Activated CD4-positive, alpha-beta T cell treated with anti-CD3 and anti-CD28 coated beads, Interleukin-2, amount 10 ng/mL, durations not matched to agents 7 days and 5 days (primary cell): ENCODE measurements around the gene CENPI. TPM values are rescaled to one million over a fixed set of nuclear protein-coding genes. Genes with fewer than 3 reads are reported as not detected.

ENCODE experiments used
- CTCF ChIA-PET: fragments of 350-600 bp; sonication (Branson Sonifier 250); formaldehyde crosslinking; loops from one replicate; lab custom pipeline; 2021; ENCODE audit warnings: antibody characterized with exemption; lab: Charles Lee
- POLR2A ChIA-PET: fragments of 350-600 bp; sonication (Branson Sonifier 250); formaldehyde crosslinking; loops from one replicate; lab custom pipeline; 2021; ENCODE audit warnings: antibody characterized with exemption; lab: Charles Lee
- DNase-seq: peaks from one replicate; pipeline ENCODE4 v3.0.0-alpha.2; 2020
- H3K27ac Mint-ChIP-seq: one replicate; pipeline ENCODE4 v1.8.0; 2021; ENCODE audit warnings: mild to moderate bottlenecking, moderate library complexity, mixed read lengths
- H3K27me3 Mint-ChIP-seq: one replicate; pipeline ENCODE4 v1.8.0; 2021; ENCODE audit warnings: mixed read lengths
- H3K36me3 Mint-ChIP-seq: one replicate; pipeline ENCODE4 v1.8.0; 2021; ENCODE audit warnings: low read depth, mixed read lengths
- H3K4me1 Mint-ChIP-seq: one replicate; pipeline ENCODE4 v1.8.0; 2021; ENCODE audit warnings: mixed read lengths
- H3K4me3 Mint-ChIP-seq: one replicate; pipeline ENCODE4 v1.8.0; 2021; ENCODE audit warnings: mild to moderate bottlenecking, moderate library complexity, mixed read lengths
- H3K9me3 Mint-ChIP-seq: one replicate; pipeline ENCODE4 v1.8.0; 2021; ENCODE audit warnings: mixed read lengths
- total RNA-seq, 2 experiments: library from RNA; stranded (reverse); gene quantifications; one replicate each; pipeline ENCODE4 v1.2.3, GENCODE V29; 2021

The CENPI gene
- total RNA-seq, 2 experiments from 2014 or later = 24.9 to 28.5 TPM

DNA sequence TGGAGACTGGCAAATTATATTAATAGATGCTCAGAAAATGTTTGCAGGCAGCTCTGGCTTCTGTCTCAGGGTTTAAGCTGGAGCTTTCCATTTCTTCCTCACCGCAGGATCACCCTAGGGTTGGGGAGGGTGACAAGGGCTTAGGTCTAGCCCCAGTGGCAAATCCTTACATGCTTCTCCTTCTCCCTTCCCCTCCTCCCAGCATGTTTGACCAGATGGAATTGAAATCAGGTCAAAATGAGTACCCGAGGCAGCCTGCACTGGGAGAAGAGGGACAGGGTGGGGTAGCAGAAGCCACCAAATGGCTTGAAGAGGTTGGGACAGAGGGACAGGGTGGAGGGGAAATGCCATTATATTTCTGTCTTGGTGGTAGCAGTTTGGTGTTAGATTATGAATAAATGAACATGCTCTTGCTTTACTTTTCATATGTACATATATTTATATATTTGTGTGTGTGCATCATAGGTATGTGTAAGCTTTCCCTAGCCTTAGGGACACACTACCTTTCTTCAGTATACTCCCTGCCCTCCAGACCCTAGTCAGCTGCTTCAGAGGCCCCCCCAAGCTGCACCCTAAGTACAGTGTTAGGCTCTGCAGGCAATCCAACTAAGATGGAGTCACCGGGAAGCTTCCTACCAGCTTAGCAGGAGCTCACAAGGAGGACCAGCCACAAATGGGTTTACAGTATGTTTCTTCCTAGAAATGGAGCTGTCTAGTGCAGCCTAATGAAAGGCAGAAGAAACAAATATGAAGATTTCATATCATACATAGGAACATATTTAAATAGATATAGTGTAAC, 17.5 kb upstream of the CENPI start:
- POLR2A ChIA-PET = no interaction called here
- H3K4me1 Mint-ChIP-seq = no peaks in the 10 kb centered on the region
- H3K27ac Mint-ChIP-seq = no peak overlapping the region
- H3K27me3 Mint-ChIP-seq = peaks cover 23% of the 10 kb centered on the region
- no peaks in the 10 kb centered on the region for H3K9me3 Mint-ChIP-seq
- no peak overlapping the region for H3K4me3 Mint-ChIP-seq
- no peaks in the 10 kb centered on the region for H3K36me3 Mint-ChIP-seq
- CTCF ChIA-PET = interaction anchor here (0.8 to 1.0 kb wide), 2 partner anchors 13 to 15 kb away, joined by 3 read pairs; no protein-coding TSS in a partner anchor
- DNase-seq = no peak

GRCh38 chrX:101081231-101081630, 16.8 kb upstream of the CENPI start:
- CTCF ChIA-PET = no interaction called here

DNA sequence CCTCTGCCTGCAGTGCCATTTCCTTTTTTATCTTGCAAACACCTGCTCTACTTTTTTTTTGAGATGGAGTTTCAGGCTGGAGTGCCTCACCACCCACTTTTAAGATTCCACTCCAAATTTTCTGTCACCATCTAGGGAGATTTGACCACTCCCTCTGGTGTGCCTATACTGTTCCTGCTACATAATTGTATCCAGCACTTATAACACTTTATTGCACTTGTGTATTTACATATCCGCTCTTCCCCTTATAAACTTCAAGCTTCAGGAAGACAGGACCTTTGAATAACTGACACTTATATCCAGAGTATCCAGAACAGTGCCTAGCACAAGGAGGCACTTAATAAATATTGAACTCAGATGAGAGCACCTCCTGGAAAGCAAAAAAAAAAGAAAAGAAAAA, 6.2 kb upstream of the CENPI start:
- H3K36me3 Mint-ChIP-seq = no peaks in the 10 kb centered on the region
- no peak overlapping the region for H3K27ac Mint-ChIP-seq
- H3K4me3 Mint-ChIP-seq = no peak overlapping the region
- ChIA-PET POLR2A (no interaction called here), CTCF (no interaction called here)
- H3K9me3 Mint-ChIP-seq = no peaks in the 10 kb centered on the region
- no peak for DNase-seq
- no peaks in the 10 kb centered on the region for H3K27me3 Mint-ChIP-seq
- H3K4me1 Mint-ChIP-seq = peaks cover 2% of the 10 kb centered on the region

More at GRCh38 chrX:101081231-101081630, 16.8 kb upstream of the CENPI start:
- no peak for DNase-seq
- no peak overlapping the region for H3K27ac Mint-ChIP-seq
- POLR2A ChIA-PET = no interaction called here
- H3K9me3 Mint-ChIP-seq = no peaks in the 10 kb centered on the region
- H3K27me3 Mint-ChIP-seq = peaks cover 23% of the 10 kb centered on the region
- H3K4me1 Mint-ChIP-seq = no peaks in the 10 kb centered on the region
- no peak overlapping the region for H3K4me3 Mint-ChIP-seq
- no peaks in the 10 kb centered on the region for H3K36me3 Mint-ChIP-seq

DNA sequence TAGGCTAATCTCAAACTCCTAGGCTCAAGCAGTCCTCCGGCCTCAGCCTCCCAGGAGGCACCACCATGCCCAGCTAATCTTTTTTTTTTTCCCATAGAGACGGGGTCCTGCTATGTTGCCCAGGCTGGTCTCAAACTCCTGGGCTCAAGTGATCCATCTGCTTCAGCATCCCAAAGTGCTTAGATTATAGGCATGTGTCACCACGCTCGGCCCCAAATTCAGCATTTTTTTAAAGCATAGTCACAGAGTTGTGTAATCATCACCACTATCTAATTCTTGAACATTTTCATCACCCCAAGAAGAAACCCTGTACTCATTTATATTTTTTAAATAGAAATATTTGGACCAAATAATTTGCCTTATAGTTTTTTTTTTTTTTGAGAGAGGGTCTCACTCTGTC, 10.3 kb downstream of the CENPI start:
- H3K4me1 Mint-ChIP-seq = peaks cover 1% of the 10 kb centered on the region
- H3K27ac Mint-ChIP-seq = no peak overlapping the region
- CTCF ChIA-PET = no interaction called here

DNA sequence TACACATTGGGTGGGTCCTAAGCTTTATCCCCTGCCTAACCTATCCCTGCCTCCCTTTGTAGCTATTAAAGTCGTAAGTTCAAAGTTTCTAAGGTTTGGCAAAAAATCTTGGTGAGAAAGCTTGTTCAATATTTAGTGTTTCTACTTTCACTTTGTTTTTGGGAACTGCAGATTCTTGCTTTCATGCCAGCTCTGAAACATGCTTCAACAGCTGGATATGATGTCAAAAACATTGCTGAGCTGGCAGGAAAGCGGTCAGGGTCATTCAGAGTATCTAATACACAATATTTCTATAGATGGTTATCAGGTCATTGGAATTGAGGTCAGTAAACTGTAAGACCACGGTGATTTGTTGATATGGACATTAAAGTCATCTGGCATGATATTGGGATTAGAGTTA, 19.7 kb downstream of the CENPI start:
- Mint-ChIP-seq H3K27ac (no peak overlapping the region), H3K27me3 (no peaks in the 10 kb centered on the region), H3K36me3 (peaks cover 29% of the 10 kb centered on the region), H3K9me3 (no peaks in the 10 kb centered on the region), H3K4me1 (no peaks in the 10 kb centered on the region), H3K4me3 (no peak overlapping the region)
- CTCF ChIA-PET = interaction anchor here (1.5 kb wide), 1 partner anchor 13 kb away, joined by 4 read pairs; no protein-coding TSS in a partner anchor
- no peak for DNase-seq
- POLR2A ChIA-PET = no interaction called here

More for the DNA sequence above, 10.3 kb downstream of the CENPI start:
- Mint-ChIP-seq H3K4me3 (no peak overlapping the region), H3K36me3 (peaks cover 16% of the 10 kb centered on the region), H3K9me3 (no peaks in the 10 kb centered on the region), H3K27me3 (no peaks in the 10 kb centered on the region)
- no peak for DNase-seq
- POLR2A ChIA-PET = no interaction called here

DNA sequence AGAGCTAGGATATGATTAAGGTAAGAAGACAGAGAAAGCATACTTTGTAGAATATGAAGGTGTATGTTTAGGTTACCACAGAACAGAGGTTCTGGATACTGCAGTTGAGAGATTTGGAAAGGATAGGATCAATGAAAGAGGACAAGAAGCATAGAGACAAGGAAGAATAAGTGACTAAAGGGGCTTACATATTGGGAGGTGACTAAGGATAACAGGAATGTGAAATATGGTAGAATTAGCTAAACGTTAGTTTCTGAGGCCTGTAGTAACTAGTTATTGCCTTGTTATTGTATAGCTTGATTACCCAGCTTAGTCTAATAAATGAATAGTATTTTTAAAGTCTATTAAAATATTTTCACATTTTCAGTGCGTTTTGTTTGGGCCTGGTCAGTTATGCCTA, 38.2 kb downstream of the CENPI start:
- H3K9me3 Mint-ChIP-seq = no peaks in the 10 kb centered on the region
- H3K36me3 Mint-ChIP-seq = peaks cover 38% of the 10 kb centered on the region
- ChIA-PET POLR2A (no interaction called here), CTCF (interaction anchor here (0.8 kb wide), 1 partner anchor 9 kb away, joined by 3 read pairs; no protein-coding TSS in a partner anchor)
- H3K4me1 Mint-ChIP-seq = no peaks in the 10 kb centered on the region
- H3K27me3 Mint-ChIP-seq = no peaks in the 10 kb centered on the region
- H3K4me3 Mint-ChIP-seq = no peak overlapping the region
- H3K27ac Mint-ChIP-seq = no peak overlapping the region
- DNase-seq = no peak

Other genes with a start within 250 kb of the CENPI start
- gene NOX1, start 223.8 kb upstream of the CENPI start, total RNA-seq = not detected
- under 1 TPM; 0.08 to 0.12 TPM for gene XKRX, start 169.3 kb upstream of the CENPI start, total RNA-seq
- not detected for gene ARL13A, start 128.5 kb upstream of the CENPI start, total RNA-seq
- gene TRMT2B, start 46.1 kb upstream of the CENPI start, total RNA-seq = 10 to 100 TPM; 25.4 to 25.8 TPM
- gene TMEM35A, start 19.3 kb upstream of the CENPI start, total RNA-seq = not detected
- 1 to 10 TPM in 1 of 2 experiments, under 1 TPM in 1; 0.87 to 1.0 TPM for gene DRP2, start 121.6 kb downstream of the CENPI start, total RNA-seq
- gene TAF7L, start 193.1 kb downstream of the CENPI start, total RNA-seq = not detected